A549 treated with AZD2906 at 1 μM for 4 hours (cell line): ENCODE results near the gene DGAT2. TPM values are rescaled to one million over a fixed set of nuclear protein-coding genes. Genes with fewer than 3 reads are reported as not detected.

Experiments
- total RNA-seq: library from RNA; stranded (reverse); fragments of 200-300 nt; extraction: Qiagen RNA extraction; gene quantifications from 5 replicates; pipeline ENCODE4 v1.2.3, GENCODE V29; 2022

Gene DGAT2, protein sequence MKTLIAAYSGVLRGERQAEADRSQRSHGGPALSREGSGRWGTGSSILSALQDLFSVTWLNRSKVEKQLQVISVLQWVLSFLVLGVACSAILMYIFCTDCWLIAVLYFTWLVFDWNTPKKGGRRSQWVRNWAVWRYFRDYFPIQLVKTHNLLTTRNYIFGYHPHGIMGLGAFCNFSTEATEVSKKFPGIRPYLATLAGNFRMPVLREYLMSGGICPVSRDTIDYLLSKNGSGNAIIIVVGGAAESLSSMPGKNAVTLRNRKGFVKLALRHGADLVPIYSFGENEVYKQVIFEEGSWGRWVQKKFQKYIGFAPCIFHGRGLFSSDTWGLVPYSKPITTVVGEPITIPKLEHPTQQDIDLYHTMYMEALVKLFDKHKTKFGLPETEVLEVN
- total RNA-seq, result 1.0 to 1.7 TPM (median 1.5 TPM) in 5 replicates

DNA sequence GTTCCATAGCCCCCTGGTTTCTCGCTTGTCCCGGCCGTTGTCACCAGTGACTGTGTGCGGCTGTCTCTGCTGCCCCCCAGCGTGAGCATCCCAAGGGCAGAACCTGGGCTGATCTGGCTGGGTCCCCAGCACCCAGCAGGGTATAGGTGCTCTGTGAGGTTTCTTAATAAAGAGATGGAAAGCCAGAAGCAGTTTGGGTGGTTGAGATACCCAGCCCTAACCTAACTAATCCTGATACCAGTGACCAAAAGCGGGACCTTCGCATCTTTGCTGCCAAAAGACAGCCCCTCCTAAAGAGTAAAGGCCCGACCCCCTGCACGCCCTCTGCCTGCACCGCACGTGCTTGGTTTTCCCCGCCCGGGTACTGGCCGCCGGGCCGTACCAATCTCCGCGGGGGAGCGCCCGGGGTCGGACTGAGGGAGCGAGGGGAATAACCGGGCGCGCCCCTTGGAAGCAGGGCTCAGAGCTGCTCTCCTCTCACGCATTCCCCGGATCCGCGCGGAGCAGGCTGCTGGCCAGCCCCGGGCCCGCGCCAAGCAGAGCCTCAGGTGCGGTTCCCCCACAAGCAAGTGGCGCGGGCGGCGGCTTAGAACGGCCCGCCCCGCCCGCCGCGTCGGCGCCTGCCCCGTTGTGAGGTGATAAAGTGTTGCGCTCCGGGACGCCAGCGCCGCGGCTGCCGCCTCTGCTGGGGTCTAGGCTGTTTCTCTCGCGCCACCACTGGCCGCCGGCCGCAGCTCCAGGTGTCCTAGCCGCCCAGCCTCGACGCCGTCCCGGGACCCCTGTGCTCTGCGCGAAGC is at the start of gene DGAT2:
Gene DGAT2 (plus strand): TSS at position 667 of the 797 bp plus-strand sequence. CDS start 214 bp downstream, outside the sequence.

DNA sequence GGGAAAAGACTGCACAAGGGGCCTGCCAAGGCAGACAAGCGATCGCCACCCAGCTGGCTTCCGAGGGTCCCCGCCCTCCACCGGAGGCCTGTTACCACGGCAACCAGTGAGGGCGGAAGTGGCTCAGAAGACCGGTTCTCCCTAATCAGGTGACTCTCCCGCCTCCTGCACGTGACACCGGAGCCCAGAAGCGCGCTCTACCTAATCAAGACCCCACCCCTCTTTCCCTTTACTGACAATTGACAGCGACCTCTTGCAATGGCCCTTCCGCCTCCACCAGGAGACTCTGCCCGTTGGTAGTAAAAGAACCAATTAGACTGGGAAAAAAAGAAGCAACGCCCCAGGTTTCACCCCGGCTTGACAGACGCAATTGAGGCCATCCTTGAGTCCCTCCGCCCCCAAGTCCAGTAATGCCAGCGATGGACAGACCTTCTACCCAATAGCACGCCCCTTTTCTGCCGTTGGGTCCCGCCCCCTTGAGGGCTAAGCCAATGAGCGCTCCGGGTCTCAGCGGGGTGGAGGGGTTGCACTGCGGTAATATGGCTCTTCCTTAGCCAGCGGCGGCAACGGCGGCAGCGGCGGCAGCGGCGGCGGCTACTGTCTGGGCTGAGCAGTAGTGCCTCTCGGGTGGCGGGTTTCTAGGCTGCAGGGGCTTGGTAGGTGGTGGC is 46.2 kb downstream of the DGAT2 start, which contains the start of gene UVRAG:
Gene UVRAG (plus strand): TSS at position 534 of the 668 bp plus-strand sequence. CDS start 198 bp downstream, outside the sequence.

Other genes starting within 250 kb of the DGAT2 start
- 9.0 to 14.9 TPM (median 12.5 TPM) in 5 replicates for gene GDPD5, start 242.8 kb upstream of the DGAT2 start, total RNA-seq
- 64.4 to 92.0 TPM (median 89.2 TPM) in 5 replicates for gene SERPINH1, start 206.5 kb upstream of the DGAT2 start, total RNA-seq
- 1.4 to 1.8 TPM (median 1.6 TPM) in 5 replicates for gene MAP6, start 99.7 kb upstream of the DGAT2 start, total RNA-seq
- not detected in 5 replicates for gene MOGAT2, start 50.9 kb upstream of the DGAT2 start, total RNA-seq
- 9.7 to 14.2 TPM (median 10.3 TPM) in 5 replicates for gene UVRAG, start 46.4 kb downstream of the DGAT2 start, total RNA-seq